Activated naive CD8-positive, alpha-beta T cell (primary cell): ENCODE measurements around the gene MRPL44.
A peak's percentile ranks its signal among the peaks of the same experiment; 100 is the strongest.
"Not testable (repeated sequence)": the region's sequence is repeated elsewhere in the genome, so short reads cannot be mapped to it uniquely, and the experiment has no call there.

Source experiments
- H3K27ac Mint-ChIP-seq: one replicate; pipeline ENCODE4 v1.8.0; 2021; ENCODE audit warnings: mixed read lengths
- H3K27me3 Mint-ChIP-seq: one replicate; pipeline ENCODE4 v1.8.0; 2021; ENCODE audit warnings: mixed read lengths
- H3K36me3 Mint-ChIP-seq: one replicate; pipeline ENCODE4 v1.8.0; 2021; ENCODE audit warnings: mixed read lengths
- H3K4me1 Mint-ChIP-seq: one replicate; pipeline ENCODE4 v1.8.0; 2021; ENCODE audit warnings: low read depth, mixed read lengths
- H3K4me3 Mint-ChIP-seq: one replicate; pipeline ENCODE4 v1.8.0; 2021; ENCODE audit warnings: mild to moderate bottlenecking, mixed read lengths
- H3K9me3 Mint-ChIP-seq: one replicate; pipeline ENCODE4 v1.8.0; 2021; ENCODE audit warnings: low read depth, mixed read lengths

The MRPL44 gene

DNA sequence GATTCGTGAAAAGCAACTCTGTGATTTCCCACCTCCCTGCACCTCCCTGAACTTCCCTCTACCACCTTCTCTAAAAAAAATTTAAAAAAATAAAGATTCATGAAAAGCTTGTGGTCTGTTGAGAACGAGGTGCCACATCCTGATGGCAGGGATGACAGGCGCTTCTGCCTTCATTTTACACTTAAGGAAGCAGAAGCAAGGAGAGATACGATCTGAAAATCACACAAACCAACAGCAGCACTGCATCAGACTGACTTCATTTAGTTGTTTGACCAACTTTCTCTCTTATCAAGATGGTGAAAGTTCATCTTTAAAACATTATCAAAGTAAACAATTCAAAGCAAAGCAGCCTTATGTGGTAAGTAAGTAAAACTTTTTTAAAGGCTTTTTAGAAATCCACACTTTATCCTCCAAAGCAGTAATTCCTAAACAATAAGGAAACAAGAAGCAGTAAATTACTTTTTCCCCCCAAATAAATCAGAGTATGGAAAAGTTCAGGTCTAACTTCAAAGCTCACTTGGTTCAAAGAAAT, 27.6 kb upstream of the MRPL44 start:
- Mint-ChIP-seq H3K4me3 (peak overlapping the region; percentile 56), H3K27ac (peak overlapping the region; percentile 54), H3K4me1 (peaks cover 46% of the 10 kb centered on the region), H3K27me3 (no peaks in the 10 kb centered on the region), H3K36me3 (peaks cover 3% of the 10 kb centered on the region), H3K9me3 (no peaks in the 10 kb centered on the region)

DNA sequence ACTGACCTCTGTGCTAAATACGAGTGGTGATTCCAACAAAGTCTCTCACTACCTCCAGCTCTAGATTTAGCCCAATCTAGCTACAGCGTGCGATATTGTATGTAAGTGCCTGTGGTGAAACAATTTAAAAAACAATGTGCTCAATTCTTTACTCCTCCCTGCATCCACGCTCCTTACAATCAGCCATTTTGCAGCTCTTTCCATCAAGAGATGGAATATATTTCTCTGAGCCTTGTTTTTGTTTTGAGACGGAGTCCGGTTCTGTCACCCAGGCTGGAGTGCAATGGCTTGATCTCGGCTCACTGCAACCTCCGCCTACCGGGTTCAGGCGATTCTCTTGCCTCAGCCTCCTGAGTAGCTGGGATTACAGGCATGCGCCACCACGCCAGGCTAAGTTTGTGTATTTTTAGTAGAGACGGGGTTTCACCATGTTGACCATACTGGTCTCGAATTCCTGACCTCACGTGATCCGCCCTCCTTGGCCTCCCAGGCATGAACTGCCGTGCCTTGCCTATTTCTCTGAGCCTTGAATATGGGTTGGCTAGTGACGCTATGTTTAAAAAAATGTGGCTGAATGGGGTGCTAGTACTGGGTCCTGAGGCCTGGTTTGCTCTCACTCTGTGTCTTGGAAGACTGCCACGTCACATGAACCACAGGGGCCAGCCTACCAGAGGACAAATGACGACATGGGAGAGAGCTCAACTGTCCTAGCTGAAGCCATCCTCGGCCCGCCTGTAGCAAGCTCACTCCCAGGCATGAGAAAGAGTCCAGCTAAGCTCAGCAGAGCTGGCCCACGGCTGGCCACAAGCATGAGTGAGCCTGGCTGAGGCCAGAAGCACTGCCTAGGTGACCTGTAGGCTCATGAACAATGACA, 26.9 kb upstream of the MRPL44 start:
- Mint-ChIP-seq H3K27me3 (no peaks in the 10 kb centered on the region), H3K4me3 (peak overlapping the region; percentile 56), H3K27ac (peak overlapping the region; percentile 66), H3K4me1 (peaks cover 53% of the 10 kb centered on the region), H3K9me3 (no peaks in the 10 kb centered on the region), H3K36me3 (peaks cover 3% of the 10 kb centered on the region)

DNA sequence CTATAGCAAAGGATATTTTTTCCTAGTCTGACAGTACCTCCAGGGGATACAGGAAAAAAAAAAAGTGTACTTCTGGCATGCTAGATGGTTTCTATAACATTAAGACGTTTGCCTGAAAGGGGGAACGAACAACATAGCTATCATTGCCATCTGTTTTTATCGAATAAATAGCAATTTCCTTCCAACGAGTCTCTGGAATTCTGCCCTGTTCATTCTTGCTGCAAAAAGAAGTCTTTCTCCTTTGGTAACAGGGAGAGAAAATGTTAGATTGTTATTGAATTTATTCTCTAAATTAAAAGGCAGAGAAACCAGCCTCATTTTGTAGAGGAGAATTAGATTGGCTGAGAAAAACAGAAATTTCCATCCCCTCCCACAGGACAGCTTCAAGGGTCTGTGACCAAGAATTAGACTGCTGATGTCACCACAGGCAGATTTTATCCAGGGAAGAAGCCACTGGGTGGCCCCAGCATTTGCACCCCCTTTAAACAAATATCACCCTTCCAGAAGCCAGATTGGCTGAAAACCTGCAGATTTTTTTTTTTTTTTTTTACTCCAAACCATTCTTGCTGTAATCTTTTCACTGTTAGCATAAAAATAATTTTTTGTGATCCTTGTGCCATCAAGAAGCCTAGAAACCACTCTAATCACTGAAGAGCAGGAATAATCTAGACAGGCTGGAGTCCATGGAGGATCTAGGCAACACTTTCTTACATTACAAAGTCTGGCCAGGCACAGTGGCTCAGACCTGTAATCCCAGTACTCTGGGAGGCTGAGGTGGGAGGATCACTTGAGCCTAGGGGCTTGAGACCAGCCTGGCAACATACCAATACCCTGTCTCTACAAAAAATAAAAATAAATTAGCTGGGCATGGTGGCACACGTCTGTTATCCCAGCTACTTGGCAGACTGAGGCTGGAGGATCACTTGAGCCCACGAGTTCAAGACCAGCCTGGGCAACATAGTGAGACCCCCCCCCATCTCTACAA, 24.2 kb upstream of the MRPL44 start:
- Mint-ChIP-seq H3K9me3 (no peaks in the 10 kb centered on the region), H3K4me1 (peaks cover 72% of the 10 kb centered on the region)

DNA sequence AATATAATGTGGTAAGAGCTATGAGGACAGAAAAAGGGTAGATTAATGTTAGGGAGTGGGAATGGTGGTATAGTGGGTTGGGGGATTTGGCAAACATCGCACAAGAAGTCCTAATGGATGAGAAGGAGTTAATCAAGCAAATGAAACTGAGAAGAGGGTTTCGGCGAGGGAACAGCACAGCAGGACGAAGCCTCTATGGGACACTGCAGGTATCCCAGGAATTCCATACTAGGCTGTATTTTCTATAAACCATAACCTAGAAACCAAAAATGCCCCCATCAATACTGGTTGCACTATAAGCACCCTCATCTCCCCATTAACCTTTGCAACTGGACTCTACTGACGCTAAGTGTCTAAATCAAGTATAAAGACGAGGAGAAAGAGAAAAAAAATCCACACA, 22.4 kb upstream of the MRPL44 start:
- Mint-ChIP-seq H3K9me3 (no peaks in the 10 kb centered on the region), H3K36me3 (peaks cover 9% of the 10 kb centered on the region), H3K4me1 (peaks cover 77% of the 10 kb centered on the region), H3K4me3 (no peak overlapping the region), H3K27me3 (no peaks in the 10 kb centered on the region), H3K27ac (no peak overlapping the region)

More for the DNA sequence above, 24.2 kb upstream of the MRPL44 start:
- Mint-ChIP-seq H3K27ac (no peak overlapping the region), H3K36me3 (peaks cover 4% of the 10 kb centered on the region), H3K27me3 (no peaks in the 10 kb centered on the region), H3K4me3 (no peak overlapping the region)

DNA sequence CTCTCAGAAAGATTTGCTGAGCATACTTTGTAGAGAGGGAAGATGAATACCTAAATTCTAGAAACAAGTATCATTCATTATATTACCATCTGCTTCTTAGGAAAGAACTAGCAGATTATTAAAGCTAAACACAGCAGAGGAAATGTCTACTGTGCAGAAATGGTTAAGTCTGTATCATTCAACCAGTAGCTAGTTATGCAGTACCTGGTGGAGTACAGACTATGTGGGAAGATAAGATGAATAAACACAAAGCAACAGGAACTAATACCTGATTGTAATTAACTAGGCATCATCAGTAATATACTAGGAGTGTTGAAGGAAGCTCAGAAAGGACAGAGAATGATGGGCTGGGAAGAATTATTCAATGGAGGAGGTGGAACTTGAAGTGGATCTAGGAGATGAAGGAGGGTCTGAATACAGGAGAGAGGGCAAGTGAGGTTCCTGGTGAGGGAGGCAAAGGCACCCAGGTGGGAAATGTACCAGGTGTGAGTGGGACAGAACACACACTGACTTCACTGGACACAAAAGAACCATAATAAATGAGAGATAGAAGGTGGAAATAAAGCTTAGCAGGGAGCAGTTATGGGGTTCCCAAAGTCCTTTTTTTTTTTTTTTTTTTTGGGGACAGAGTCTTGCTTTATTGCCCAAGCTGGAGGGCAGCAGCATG, 21.7 kb upstream of the MRPL44 start:
- Mint-ChIP-seq H3K4me3 (no peak overlapping the region), H3K27me3 (no peaks in the 10 kb centered on the region), H3K36me3 (peaks cover 9% of the 10 kb centered on the region), H3K4me1 (peaks cover 71% of the 10 kb centered on the region), H3K9me3 (no peaks in the 10 kb centered on the region), H3K27ac (peak overlapping the region; percentile 2)

DNA sequence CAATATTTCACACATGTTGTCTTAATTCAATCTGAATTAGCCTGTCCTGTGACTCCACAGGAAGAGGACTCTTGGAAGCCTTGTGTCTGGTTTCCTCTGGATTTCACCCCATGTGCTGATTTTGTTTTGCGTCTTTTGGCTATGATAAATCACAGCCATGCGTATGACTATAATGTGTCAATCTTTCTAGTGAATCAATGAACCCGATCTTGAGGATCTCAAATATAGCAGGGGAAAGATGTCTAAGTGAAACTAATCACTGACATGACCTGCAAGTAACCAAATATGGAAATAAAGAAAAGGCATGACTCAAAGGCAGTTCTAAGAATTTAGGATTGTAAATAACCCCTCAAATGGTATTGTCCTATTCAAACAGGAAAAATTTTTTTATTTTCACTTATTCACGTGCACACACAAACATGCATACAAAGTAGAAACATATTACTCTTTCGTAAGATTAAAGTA, 20.4 kb upstream of the MRPL44 start:
- H3K9me3 Mint-ChIP-seq, result peaks cover 3% of the 10 kb centered on the region
- peaks cover 70% of the 10 kb centered on the region for H3K4me1 Mint-ChIP-seq
- H3K27ac Mint-ChIP-seq, result peak overlapping the region; percentile 50
- H3K36me3 Mint-ChIP-seq, result peaks cover 13% of the 10 kb centered on the region
- no peaks in the 10 kb centered on the region for H3K27me3 Mint-ChIP-seq
- no peak overlapping the region for H3K4me3 Mint-ChIP-seq

DNA sequence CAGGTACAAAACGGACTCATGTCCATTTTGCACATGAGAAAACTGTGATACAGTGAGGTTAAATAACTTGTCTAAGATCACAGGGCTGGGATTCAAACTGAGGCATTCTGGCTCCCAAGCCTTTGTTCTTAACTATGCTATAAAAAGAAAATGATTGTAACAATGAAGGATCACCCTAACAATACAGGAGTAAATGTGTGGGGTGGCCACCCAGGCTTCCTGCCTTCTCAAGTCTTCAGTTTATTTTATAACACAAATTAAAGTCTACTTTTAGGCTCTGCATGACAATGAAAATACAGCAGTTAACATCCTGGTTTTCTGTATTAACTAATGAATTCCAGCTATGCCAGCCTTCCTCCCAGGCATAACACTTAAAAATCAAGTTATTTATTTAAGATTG, 19.7 kb upstream of the MRPL44 start:
- Mint-ChIP-seq H3K36me3 (peaks cover 13% of the 10 kb centered on the region), H3K27me3 (no peaks in the 10 kb centered on the region), H3K9me3 (peaks cover 3% of the 10 kb centered on the region), H3K4me1 (peaks cover 68% of the 10 kb centered on the region), H3K4me3 (no peak overlapping the region), H3K27ac (no peak overlapping the region)

DNA sequence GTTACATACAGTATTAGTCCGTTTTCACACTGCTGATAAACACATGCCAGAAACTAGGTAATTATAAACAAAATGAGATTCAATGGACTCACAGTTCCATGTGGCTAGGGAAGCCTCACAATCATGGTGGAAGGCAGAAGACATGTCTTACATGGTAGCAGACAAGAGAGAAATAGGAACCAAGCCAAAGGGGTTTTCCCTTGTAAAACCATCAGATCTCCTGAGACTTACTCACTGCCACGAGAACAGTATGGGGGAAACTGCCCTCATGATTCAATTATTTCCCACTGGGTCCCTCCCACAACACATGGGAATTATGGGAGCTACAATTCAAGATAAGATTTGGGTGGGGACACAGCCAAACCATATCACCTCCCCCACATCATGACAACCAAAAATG, 17.8 kb upstream of the MRPL44 start:
- peak overlapping the region; percentile 30 for H3K4me3 Mint-ChIP-seq
- peak overlapping the region; percentile 84 for H3K27ac Mint-ChIP-seq
- peaks cover 70% of the 10 kb centered on the region for H3K4me1 Mint-ChIP-seq
- peaks cover 13% of the 10 kb centered on the region for H3K36me3 Mint-ChIP-seq
- H3K9me3 Mint-ChIP-seq, H3K27me3 Mint-ChIP-seq: not testable (repeated sequence)

DNA sequence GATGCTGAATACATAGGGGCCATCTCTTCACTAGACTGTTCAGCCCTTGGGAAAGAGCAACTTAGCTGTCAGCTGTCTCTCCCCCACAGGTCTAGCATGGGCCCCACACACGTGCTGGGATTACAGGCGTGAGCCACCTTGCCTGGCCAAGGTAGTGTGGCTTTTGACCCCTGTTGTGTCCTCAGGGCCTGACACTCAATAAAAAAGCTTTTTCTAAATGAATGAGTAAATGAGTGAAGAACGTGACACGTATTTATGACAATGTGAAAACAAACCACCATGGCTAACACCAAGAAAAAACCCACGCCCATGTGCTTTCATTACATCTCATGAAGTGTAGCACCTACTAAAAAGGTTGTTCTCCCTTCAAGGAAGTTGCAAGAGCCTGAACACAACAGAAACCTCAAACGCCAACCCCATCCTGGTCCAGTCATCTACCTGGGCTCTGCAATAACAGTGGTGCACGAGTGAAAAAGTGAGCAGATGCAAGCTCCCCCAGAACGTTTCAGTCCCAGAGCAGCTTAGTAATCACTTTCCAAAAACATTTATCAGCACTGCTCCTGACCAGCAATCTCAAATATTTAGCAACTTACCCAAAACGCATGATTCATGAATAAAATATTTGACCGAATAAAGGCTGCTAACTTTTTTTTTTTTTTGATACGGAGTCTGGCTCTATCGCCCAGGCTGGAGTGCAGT, 15.5 kb upstream of the MRPL44 start:
- peak overlapping the region; percentile 70 for H3K4me3 Mint-ChIP-seq
- H3K27ac Mint-ChIP-seq, result peak overlapping the region; percentile 94
- H3K9me3 Mint-ChIP-seq, result peaks cover 3% of the 10 kb centered on the region
- H3K27me3 Mint-ChIP-seq, result no peaks in the 10 kb centered on the region
- H3K36me3 Mint-ChIP-seq, result peaks cover 11% of the 10 kb centered on the region
- H3K4me1 Mint-ChIP-seq, result peaks cover 62% of the 10 kb centered on the region

DNA sequence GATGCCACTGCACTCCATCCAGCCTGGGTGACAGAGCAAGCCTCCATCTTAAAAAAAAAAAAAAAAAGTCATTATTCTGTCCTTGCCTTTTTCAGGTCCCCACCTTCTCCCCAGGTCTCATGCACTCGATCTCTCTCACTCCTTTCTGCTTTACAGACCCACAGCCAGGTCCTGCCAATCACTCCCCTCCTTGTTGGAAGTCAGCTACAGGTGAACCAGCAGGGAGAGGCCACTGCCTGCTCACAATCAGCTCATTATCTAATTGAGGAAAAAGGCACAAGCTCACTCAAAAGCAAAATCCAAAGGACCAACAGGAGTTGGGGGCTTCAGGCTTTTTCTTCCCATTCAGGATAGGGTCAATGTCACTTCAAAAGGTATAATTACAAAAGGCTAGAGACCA, 14.1 kb upstream of the MRPL44 start:
- Mint-ChIP-seq H3K4me1 (peaks cover 55% of the 10 kb centered on the region), H3K36me3 (peaks cover 9% of the 10 kb centered on the region), H3K27me3 (no peaks in the 10 kb centered on the region), H3K9me3 (peaks cover 3% of the 10 kb centered on the region), H3K27ac (peak overlapping the region; percentile 83), H3K4me3 (peak overlapping the region; percentile 88)

DNA sequence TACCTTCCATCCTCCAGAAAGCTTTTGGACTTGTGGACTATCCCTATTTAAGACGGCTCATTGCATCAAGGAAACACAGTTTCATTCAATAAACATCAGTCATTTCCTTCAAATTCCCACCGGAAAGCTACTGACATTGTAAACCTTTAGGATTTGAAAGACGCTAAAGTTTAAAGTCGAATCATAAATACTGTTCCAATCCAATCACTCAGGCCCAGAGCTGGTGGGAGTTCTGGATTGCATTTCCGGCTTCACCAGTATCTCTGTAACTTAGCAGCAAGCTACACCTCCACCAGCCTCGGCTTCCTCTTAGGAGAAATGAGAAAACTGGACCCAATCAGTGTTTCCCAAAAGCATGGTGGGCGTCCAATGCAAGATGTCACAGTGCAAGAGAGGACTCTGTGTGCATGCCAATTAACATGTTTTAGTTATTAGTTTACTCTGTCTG, 13.7 kb upstream of the MRPL44 start:
- Mint-ChIP-seq H3K27ac (peak overlapping the region; percentile 83), H3K9me3 (peaks cover 3% of the 10 kb centered on the region), H3K27me3 (no peaks in the 10 kb centered on the region), H3K4me3 (peak overlapping the region; percentile 88), H3K36me3 (peaks cover 9% of the 10 kb centered on the region), H3K4me1 (peaks cover 52% of the 10 kb centered on the region)

DNA sequence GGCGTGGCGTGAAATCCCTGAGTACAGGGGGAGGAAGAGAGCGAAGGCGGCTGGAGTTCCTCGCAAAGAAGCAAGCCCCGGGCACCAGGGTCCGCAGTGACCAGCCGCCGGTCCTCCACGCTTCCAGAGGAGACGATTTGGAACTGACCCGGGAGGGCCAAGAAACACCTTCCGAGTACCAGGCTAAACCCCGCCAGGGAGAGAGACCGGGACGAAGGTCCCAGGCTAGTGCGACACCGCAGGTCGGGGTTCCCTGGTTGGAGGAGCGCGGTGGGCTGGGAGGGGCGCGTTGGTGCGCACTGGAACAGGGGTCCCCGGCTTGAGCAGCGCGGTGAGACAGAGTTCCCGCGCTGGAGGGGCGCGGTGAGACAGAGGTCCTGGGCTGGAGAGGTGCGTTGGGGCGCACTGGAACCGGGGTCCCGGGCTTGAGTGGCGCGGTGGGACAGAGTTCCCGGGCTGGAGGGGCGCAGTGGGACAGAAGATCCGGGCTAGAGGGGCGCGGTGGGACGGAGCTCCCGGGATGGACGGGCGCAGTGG, 13.0 kb upstream of the MRPL44 start:
- H3K27ac Mint-ChIP-seq, result peak overlapping the region; percentile 83
- H3K9me3 Mint-ChIP-seq, result peaks cover 3% of the 10 kb centered on the region
- H3K4me3 Mint-ChIP-seq, result peak overlapping the region; percentile 88
- peaks cover 51% of the 10 kb centered on the region for H3K4me1 Mint-ChIP-seq
- H3K36me3 Mint-ChIP-seq, result peaks cover 8% of the 10 kb centered on the region
- no peaks in the 10 kb centered on the region for H3K27me3 Mint-ChIP-seq

DNA sequence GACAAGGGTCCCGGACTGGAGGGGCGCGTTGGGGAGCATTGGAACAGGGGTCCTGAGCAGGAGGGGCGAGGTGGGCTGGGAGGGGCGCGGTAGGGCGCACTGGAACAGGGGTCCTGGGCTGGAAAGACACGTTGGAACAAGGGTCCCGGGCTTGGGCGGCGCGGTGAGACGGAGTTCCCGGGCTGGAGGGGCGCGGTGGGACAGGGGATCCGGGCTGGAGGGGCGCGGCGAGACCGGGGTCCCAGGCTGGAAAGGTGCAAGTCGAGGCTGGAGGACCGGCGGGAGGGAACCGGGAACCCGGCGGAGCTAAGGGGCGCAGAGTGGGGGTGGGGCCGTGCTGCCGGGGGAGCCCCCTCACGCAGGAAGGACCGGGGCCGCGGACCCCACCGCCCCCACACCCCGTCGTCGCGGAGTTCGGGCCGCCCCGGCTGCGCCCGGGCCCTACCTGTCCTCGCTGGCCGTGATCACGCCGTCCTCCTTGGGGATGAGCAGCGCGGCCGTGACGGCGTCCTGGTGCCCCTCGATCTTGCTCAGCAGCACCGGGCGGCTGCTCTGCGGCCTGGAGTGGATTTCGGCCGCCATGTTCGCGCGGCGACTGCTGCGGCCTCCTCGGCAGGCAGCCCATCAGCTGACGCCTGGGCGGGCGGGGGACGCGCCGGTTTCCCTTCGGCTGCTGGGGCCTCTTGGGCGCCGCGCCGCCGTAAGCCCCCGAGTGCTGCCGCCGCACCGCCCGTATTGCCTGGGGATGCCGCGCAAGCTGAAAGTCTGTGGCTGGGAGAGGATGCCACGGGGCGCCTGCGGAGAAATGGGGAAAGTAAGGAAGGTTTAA, 12.3 kb upstream of the MRPL44 start, which contains the start of gene WDFY1:
TSS of gene WDFY1 (minus strand) at position 633 of the 829 bp plus-strand sequence. CDS start at position 582, 51 bp downstream.
- Mint-ChIP-seq H3K27me3 (no peaks in the 10 kb centered on the region), H3K4me1 (peaks cover 51% of the 10 kb centered on the region), H3K9me3 (peaks cover 3% of the 10 kb centered on the region), H3K27ac (peak within 1 kb of the TSS; percentile 83), H3K4me3 (peak within 1 kb of the TSS; percentile 88), H3K36me3 (peaks cover 4% of the 10 kb centered on the region)
